WTC11 (cell line): ENCODE results near the gene PCDHA5. TPM values are rescaled to one million over a fixed set of nuclear protein-coding genes. Genes with fewer than 3 reads are reported as not detected.
"Not testable (repeated sequence)": the region's sequence is repeated elsewhere in the genome, so short reads cannot be mapped to it uniquely, and the experiment has no call there.

Source experiments
- ATAC-seq: fragments of 200-7000 bp; cut with Tn5 transposase; 2 replicates; pipeline ENCODE4 v1.10.0; 2021; ENCODE audit warnings: mild to moderate bottlenecking, moderate library complexity
- CTCF ChIA-PET: fragments of 300-600 bp; sonication (Branson Sonifier 250); formaldehyde crosslinking; loops from one replicate; lab custom pipeline; 2021; ENCODE audit warnings: antibody characterized with exemption; lab: Charles Lee
- POLR2A ChIA-PET: fragments of 350-600 bp; sonication (Branson Sonifier 250); formaldehyde crosslinking; loops from one replicate; lab custom pipeline; 2021; ENCODE audit warnings: antibody characterized with exemption; lab: Charles Lee
- DNase-seq: peaks from one replicate; pipeline ENCODE4 v3.0.0; 2021; ENCODE audit warnings: low spot score
- H3K27ac Mint-ChIP-seq: 2 replicates; pipeline ENCODE4 v1.8.0; 2021; ENCODE audit warnings: mixed read lengths
- H3K27me3 Mint-ChIP-seq: 2 replicates; pipeline ENCODE4 v1.8.0; 2021; ENCODE audit warnings: low read depth, mild to moderate bottlenecking, moderate library complexity, mixed read lengths
- H3K36me3 Mint-ChIP-seq: 2 replicates; pipeline ENCODE4 v1.8.0; 2021; ENCODE audit warnings: mixed read lengths
- H3K4me1 Mint-ChIP-seq: 2 replicates; pipeline ENCODE4 v1.8.0; 2022; ENCODE audit warnings: mixed read lengths
- H3K4me3 Mint-ChIP-seq: 2 replicates; pipeline ENCODE4 v1.8.0; 2021; ENCODE audit warnings: mild to moderate bottlenecking, moderate library complexity, mixed read lengths
- H3K9me3 Mint-ChIP-seq: 2 replicates; pipeline ENCODE4 v1.8.0; 2021; ENCODE audit warnings: mixed read lengths
- ARID4B ChIP-seq: sonication (generic); formaldehyde crosslinking; IDR thresholded peaks from 2 replicates; pipeline ENCODE4 v1.8.0; 2023; ENCODE audit warnings: missing genetic modification reagents, mild to moderate bottlenecking, borderline replicate concordance
- E2F4 ChIP-seq: sonication (generic); formaldehyde crosslinking; IDR thresholded peaks from 2 replicates; pipeline ENCODE4 v1.8.1; 2022; ENCODE audit warnings: low read depth, mild to moderate bottlenecking, moderate library complexity, missing genetic modification reagents, borderline replicate concordance
- ESRRA ChIP-seq: sonication (generic); formaldehyde crosslinking; IDR thresholded peaks from 2 replicates; pipeline ENCODE4 v1.8.1; 2022; ENCODE audit warnings: mild to moderate bottlenecking, missing genetic modification reagents, borderline replicate concordance
- ETV6 ChIP-seq: sonication (generic); formaldehyde crosslinking; IDR thresholded peaks from 2 replicates; pipeline ENCODE4 v1.8.1; 2022; ENCODE audit warnings: mild to moderate bottlenecking, missing genetic modification reagents
- FOXJ3 ChIP-seq: sonication (generic); formaldehyde crosslinking; IDR thresholded peaks from 2 replicates; pipeline ENCODE4 v1.9.0; 2021; ENCODE audit warnings: missing genetic modification reagents, mild to moderate bottlenecking, borderline replicate concordance
- FOXP1 ChIP-seq: sonication (generic); formaldehyde crosslinking; IDR thresholded peaks from 2 replicates; pipeline ENCODE4 v1.8.0; 2022; ENCODE audit warnings: missing genetic modification reagents, mild to moderate bottlenecking, moderate library complexity, borderline replicate concordance
- GTF2I ChIP-seq: fragments of 250-450 bp; sonication (Bioruptor Pico); conservative IDR thresholded peaks from 2 replicates; pipeline ENCODE4 v1.4.0; 2021; ENCODE audit warnings: mild to moderate bottlenecking
- HMGA2 ChIP-seq: fragments of 250-450 bp; sonication (Bioruptor Pico); IDR thresholded peaks from 2 replicates; pipeline ENCODE4 v1.4.0; 2021; ENCODE audit warnings: mild to moderate bottlenecking, moderate library complexity
- IRF2 ChIP-seq: sonication (generic); formaldehyde crosslinking; IDR thresholded peaks from 2 replicates; pipeline ENCODE4 v1.8.0; 2022; ENCODE audit warnings: low read depth, missing genetic modification reagents, borderline replicate concordance
- KAT7 ChIP-seq: sonication (generic); formaldehyde crosslinking; IDR thresholded peaks from 2 replicates; pipeline ENCODE4 v1.8.1; 2023; ENCODE audit warnings: missing genetic modification reagents, mild to moderate bottlenecking, borderline replicate concordance
- OVOL2 ChIP-seq: fragments of 250-450 bp; sonication (Bioruptor Pico); IDR thresholded peaks from 2 replicates; pipeline ENCODE4 v1.9.0; 2021; ENCODE audit warnings: mild to moderate bottlenecking, borderline replicate concordance
- PREB ChIP-seq: sonication (generic); formaldehyde crosslinking; IDR thresholded peaks from 2 replicates; pipeline ENCODE4 v1.8.1; 2022; ENCODE audit warnings: mild to moderate bottlenecking, missing genetic modification reagents, moderate library complexity, borderline replicate concordance
- RELA ChIP-seq: sonication (generic); formaldehyde crosslinking; IDR thresholded peaks from 2 replicates; pipeline ENCODE4 v1.8.1; 2022; ENCODE audit warnings: missing genetic modification reagents, mild to moderate bottlenecking, borderline replicate concordance
- SMAD4 ChIP-seq: sonication (generic); formaldehyde crosslinking; IDR thresholded peaks from 2 replicates; pipeline ENCODE4 v1.8.0; 2022; ENCODE audit warnings: mild to moderate bottlenecking, missing genetic modification reagents
- SOX15 ChIP-seq: fragments of 250-450 bp; sonication (Bioruptor Pico); IDR thresholded peaks from 2 replicates; pipeline ENCODE4 v1.9.0; 2021; ENCODE audit warnings: mild to moderate bottlenecking
- TEAD4 ChIP-seq: sonication (generic); formaldehyde crosslinking; IDR thresholded peaks from 2 replicates; pipeline ENCODE4 v1.8.0; 2022; ENCODE audit warnings: mild to moderate bottlenecking, missing genetic modification reagents
- TP53 ChIP-seq: sonication (generic); formaldehyde crosslinking; IDR thresholded peaks from 2 replicates; pipeline ENCODE4 v1.8.1; 2023; ENCODE audit warnings: mild to moderate bottlenecking, missing genetic modification reagents
- ZBTB21 ChIP-seq: sonication (generic); formaldehyde crosslinking; IDR thresholded peaks from 2 replicates; pipeline ENCODE4 v1.8.1; 2023; ENCODE audit warnings: mild to moderate bottlenecking, missing genetic modification reagents, borderline replicate concordance
- ZNF317 ChIP-seq: sonication (generic); formaldehyde crosslinking; IDR thresholded peaks from 2 replicates; pipeline ENCODE4 v1.8.1; 2023; ENCODE audit warnings: low read depth, mild to moderate bottlenecking, moderate library complexity, missing genetic modification reagents, borderline replicate concordance
- total RNA-seq: library from RNA; stranded (reverse); gene quantifications from 3 replicates; pipeline ENCODE4 v1.2.3, GENCODE V29; 2021

Gene PCDHA5
- total RNA-seq, 1 experiment from 2014 or later = 0.90 TPM

- H3K9me3 Mint-ChIP-seq = no peaks in the 10 kb centered on the region
- H3K27ac Mint-ChIP-seq = no peak overlapping the region
- peaks cover 2% of the 10 kb centered on the region; the same call in 1 of the 2 replicates for H3K36me3 Mint-ChIP-seq
- peak overlapping the region; percentile 16; the same call in 1 of the 2 replicates for H3K4me3 Mint-ChIP-seq
- H3K27me3 Mint-ChIP-seq = no peaks in the 10 kb centered on the region
- ATAC-seq = no peak
- CTCF ChIA-PET = interaction anchor here (0.7 to 5.4 kb wide), 7 partner anchors 12 to 231 kb away, joined by 3 to 52 read pairs (median 3); partner anchors contain the start of genes PCDHA1, PCDHA10, PCDHA5 and PCDHA7
- peaks cover 7% of the 10 kb centered on the region for H3K4me1 Mint-ChIP-seq
- POLR2A ChIA-PET = no interaction called here
- no peak for TF ChIP-seq TEAD4
- TF ChIP-seq FOXP1 = 0 out of 2 replicates have a peak, but pooled peaks have one; percentile 30
- TF ChIP-seq E2F4 (CRISPR knock-in tag) = no peak
- no peak for DNase-seq
Observed at GRCh38 chr5:140808889-140809291, 12.5 kb upstream of the PCDHA5 start.

GRCh38 chr5:140822281-140822629, 842 bp downstream of the PCDHA5 start:
- Mint-ChIP-seq H3K27me3 (no peaks in the 10 kb centered on the region), H3K4me3 (no peak overlapping the region), H3K36me3 (no peaks in the 10 kb centered on the region), H3K4me1 (no peaks in the 10 kb centered on the region), H3K9me3 (no peaks in the 10 kb centered on the region), H3K27ac (no peak overlapping the region)
- no peak for TF ChIP-seq ZBTB21 (CRISPR knock-in tag)
- TF ChIP-seq ESRRA (CRISPR knock-in tag) = no peak
- TF ChIP-seq PREB (CRISPR knock-in tag) = no peak
- no peak for TF ChIP-seq IRF2
- TF ChIP-seq KAT7 (CRISPR knock-in tag) = no peak
- no peak for TF ChIP-seq HMGA2 (CRISPR knock-in tag)
- TF ChIP-seq TP53 (CRISPR knock-in tag) = no peak
- TF ChIP-seq ZNF317 (CRISPR knock-in tag) = no peak
- TF ChIP-seq SOX15 (CRISPR knock-in tag) = no peak
- no peak for TF ChIP-seq ARID4B (CRISPR knock-in tag)
- TF ChIP-seq FOXP1 = no peak
- no peak for TF ChIP-seq ETV6 (CRISPR knock-in tag)
- no peak for TF ChIP-seq FOXJ3 (CRISPR knock-in tag)
- TF ChIP-seq SMAD4 = no peak
- TF ChIP-seq OVOL2 (CRISPR knock-in tag) = no peak
- no peak for TF ChIP-seq GTF2I (CRISPR knock-in tag)
- TF ChIP-seq RELA (CRISPR knock-in tag) = no peak
- ATAC-seq = no peak
- ChIA-PET CTCF (interaction anchor here (0.8 to 7.4 kb wide), 6 partner anchors 16 to 33 kb away, joined by 3 to 61 read pairs (median 5); partner anchors contain the start of genes PCDHA10, PCDHA4 and PCDHA8), POLR2A (no interaction called here)
- DNase-seq = no peak

GRCh38 chr5:140822969-140823368, 1.6 kb downstream of the PCDHA5 start:
- H3K9me3 Mint-ChIP-seq, POLR2A ChIA-PET, H3K36me3 Mint-ChIP-seq, ATAC-seq, H3K27ac Mint-ChIP-seq, H3K4me3 Mint-ChIP-seq, H3K27me3 Mint-ChIP-seq, DNase-seq, H3K4me1 Mint-ChIP-seq: not testable (repeated sequence)
- CTCF ChIA-PET = interaction anchor here (1.6 to 7.4 kb wide), 2 partner anchors 11 to 17 kb away, joined by 4 to 61 read pairs; partner anchors contain the start of genes PCDHA4 and PCDHA7
